HEK293 (cell line): ENCODE results near the gene KIAA0753.

ENCODE experiments used
- CTCF ChIA-PET: fragments of 350-600 bp; formaldehyde crosslinking; extraction: SDS; loops from one replicate; lab custom pipeline; 2021; ENCODE audit warnings: antibody characterized with exemption; lab: Yijun Ruan, JAX
- POLR2A ChIA-PET: fragments of 300-600 bp; formaldehyde crosslinking; extraction: SDS; loops from one replicate; lab custom pipeline; 2020; ENCODE audit warnings: antibody characterized with exemption, inconsistent platforms; lab: Yijun Ruan, JAX
- H3K27ac ChIP-seq: fragments of 200-500 bp; sonication (Bioruptor generic); 2 replicates; pipeline ENCODE4 v1.5.1; 2014; ENCODE audit warnings: low read depth, low read length, control low read depth, inconsistent platforms; ENCODE audit errors: extremely low read depth
- H3K36me3 ChIP-seq, 2 experiments: fragments of 200-500 bp in 1 of 2; sonication (Bioruptor generic) in 1 of 2; 1 replicate in 1 of 2; 2 replicates in 1 of 2; pipeline ENCODE4 v1.5.1; 2014 to 2017; ENCODE audit warnings: inconsistent platforms in 2 of 2, low read length in 2 of 2; ENCODE audit not compliant: control insufficient read depth in 2 of 2, insufficient read depth in 1 of 2
- H3K4me1 ChIP-seq: fragments of 200-500 bp; sonication (Bioruptor generic); 2 replicates; pipeline ENCODE4 v1.5.1; 2014; ENCODE audit warnings: mild to moderate bottlenecking, low read length, inconsistent platforms; ENCODE audit not compliant: control insufficient read depth, insufficient read depth
- H3K4me3 ChIP-seq: 2 replicates; pipeline ENCODE4 v1.5.1; 2011; ENCODE audit warnings: low read depth, mild to moderate bottlenecking, control low read depth, low read length, moderate library complexity
- H3K9me3 ChIP-seq: fragments of 200-500 bp; sonication (Bioruptor generic); 2 replicates; pipeline ENCODE4 v1.5.1; 2014; ENCODE audit warnings: low read depth, low read length, inconsistent platforms; ENCODE audit not compliant: control insufficient read depth, insufficient read depth
- EGR2 ChIP-seq: fragments of 450-650 bp; formaldehyde crosslinking; IDR thresholded peaks from 2 replicates; pipeline ENCODE4 v1.5.1; 2016; ENCODE audit warnings: low read depth, missing biosample characterization, missing genetic modification characterization
- FEZF1 ChIP-seq: fragments of 450-650 bp; formaldehyde crosslinking; IDR thresholded peaks from 2 replicates; pipeline ENCODE4 v1.5.1; 2016; ENCODE audit warnings: missing biosample characterization, missing genetic modification characterization
- GLIS1 ChIP-seq: fragments of 450-650 bp; formaldehyde crosslinking; IDR thresholded peaks from 2 replicates; pipeline ENCODE4 v1.5.1; 2016; ENCODE audit warnings: missing biosample characterization, missing genetic modification characterization
- KLF8 ChIP-seq: fragments of 450-650 bp; formaldehyde crosslinking; IDR thresholded peaks from 2 replicates; pipeline ENCODE4 v1.5.1; 2016; ENCODE audit warnings: missing biosample characterization, missing genetic modification characterization
- ZBTB21 ChIP-seq: fragments of 450-650 bp; formaldehyde crosslinking; IDR thresholded peaks from 2 replicates; pipeline ENCODE4 v1.5.1; 2017; ENCODE audit warnings: missing biosample characterization, missing genetic modification characterization
- ZBTB7A ChIP-seq: fragments of 450-650 bp; formaldehyde crosslinking; IDR thresholded peaks from 2 replicates; pipeline ENCODE4 v1.5.1; 2016; ENCODE audit warnings: low read depth, missing biosample characterization, missing genetic modification characterization
- ZFHX2 ChIP-seq: fragments of 450-650 bp; formaldehyde crosslinking; conservative IDR thresholded peaks from 2 replicates; pipeline ENCODE4 v1.5.1; 2016; ENCODE audit warnings: missing biosample characterization, missing genetic modification characterization
- ZIC2 ChIP-seq: fragments of 450-650 bp; formaldehyde crosslinking; IDR thresholded peaks from 2 replicates; pipeline ENCODE4 v1.5.1; 2016; ENCODE audit warnings: missing biosample characterization, missing genetic modification characterization
- ZNF221 ChIP-seq: fragments of 450-650 bp; formaldehyde crosslinking; IDR thresholded peaks from 2 replicates; pipeline ENCODE4 v1.5.1; 2017; ENCODE audit warnings: missing biosample characterization, missing genetic modification characterization, borderline replicate concordance
- ZNF248 ChIP-seq: fragments of 450-650 bp; formaldehyde crosslinking; IDR thresholded peaks from 2 replicates; pipeline ENCODE4 v1.5.1; 2017; ENCODE audit warnings: missing biosample characterization, missing genetic modification characterization
- ZNF302 ChIP-seq: fragments of 450-650 bp; formaldehyde crosslinking; IDR thresholded peaks from 2 replicates; pipeline ENCODE4 v1.5.1; 2016; ENCODE audit warnings: missing biosample characterization, missing genetic modification characterization, low read depth
- ZNF585B ChIP-seq: fragments of 450-650 bp; formaldehyde crosslinking; IDR thresholded peaks from 2 replicates; pipeline ENCODE4 v1.5.1; 2016; ENCODE audit warnings: missing biosample characterization, missing genetic modification characterization
- ZNF596 ChIP-seq: fragments of 450-650 bp; IDR thresholded peaks from 2 replicates; pipeline ENCODE4 v1.5.0; 2018; ENCODE audit warnings: missing biosample characterization, mild to moderate bottlenecking, missing genetic modification characterization, moderate library complexity
- ZNF610 ChIP-seq: fragments of 450-650 bp; formaldehyde crosslinking; IDR thresholded peaks from 2 replicates; pipeline ENCODE4 v1.5.1; 2016; ENCODE audit warnings: missing biosample characterization, missing genetic modification characterization, borderline replicate concordance
- ZNF704 ChIP-seq: fragments of 450-650 bp; formaldehyde crosslinking; IDR thresholded peaks from 2 replicates; pipeline ENCODE4 v1.5.1; 2016; ENCODE audit warnings: missing biosample characterization, missing genetic modification characterization
- ZSCAN4 ChIP-seq: fragments of 450-650 bp; formaldehyde crosslinking; IDR thresholded peaks from 2 replicates; pipeline ENCODE4 v1.5.1; 2017; ENCODE audit warnings: missing biosample characterization, missing genetic modification characterization
- TF ChIP-seq, protein P1 (sequence below): fragments of 450-650 bp; IDR thresholded peaks from 2 replicates; pipeline ENCODE4 v1.5.1; 2018; ENCODE audit warnings: missing biosample characterization, missing genetic modification characterization

KIAA0753 gene

DNA sequence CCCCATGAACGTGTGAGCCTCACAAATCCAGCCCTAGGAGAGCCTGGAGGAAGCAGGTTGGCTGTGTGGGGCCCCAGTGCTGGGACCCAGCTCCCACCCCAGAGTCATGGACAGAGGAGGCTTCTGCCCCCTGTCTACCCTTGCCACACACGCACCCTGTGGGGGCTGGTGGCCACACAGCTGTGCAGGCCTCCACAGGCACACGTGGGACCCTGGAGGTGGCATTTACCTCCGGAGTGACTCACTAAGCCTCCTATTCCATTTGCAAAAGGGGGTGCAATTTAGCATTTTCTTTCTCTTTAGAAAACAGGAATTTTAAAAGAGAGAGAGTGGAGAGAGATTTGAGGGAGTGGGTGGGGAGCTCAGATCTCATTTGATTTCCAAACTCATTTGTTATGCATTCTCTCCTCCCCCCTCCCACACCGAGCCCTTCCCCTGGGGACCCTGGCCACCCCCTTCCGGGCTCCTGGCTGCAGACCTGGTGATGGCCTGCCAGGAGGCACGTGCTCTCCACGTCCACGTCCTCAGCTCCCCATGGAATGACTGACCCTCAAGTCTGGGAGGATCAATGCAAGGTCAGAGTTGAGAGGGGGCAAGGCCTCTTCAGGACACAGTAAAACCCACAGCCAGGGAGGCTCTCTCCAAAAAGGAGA, 91.0 kb downstream of the KIAA0753 start:
- ChIA-PET POLR2A (no interaction called here), CTCF (interaction anchor here (0.5 to 1.8 kb wide), 4 partner anchors 54 to 1006 kb away, joined by 3 to 8 read pairs (median 4); no protein-coding TSS in a partner anchor)
- H3K4me1 ChIP-seq: no peaks in the 10 kb centered on the region
- H3K36me3 ChIP-seq: no peaks in the 10 kb centered on the region
- no peak overlapping the region for H3K27ac ChIP-seq
- TF ChIP-seq ZFHX2 (tag by site-specific recombination): peak; percentile 38; the same call in 1 of the 2 replicates
- peak; percentile 57; the same call in 1 of the 2 replicates for TF ChIP-seq EGR2 (tag by site-specific recombination)
- TF ChIP-seq ZIC2 (tag by site-specific recombination): peak; percentile 50; the same call in 1 of the 2 replicates
- TF ChIP-seq FEZF1 (tag by site-specific recombination): no peak
- TF ChIP-seq GLIS1: peak; percentile 77
- no peak overlapping the region for H3K4me3 ChIP-seq
- no peaks in the 10 kb centered on the region for H3K9me3 ChIP-seq

- no peak overlapping the region for H3K4me3 ChIP-seq
- POLR2A ChIA-PET: no interaction called here
- CTCF ChIA-PET: interaction anchor here (1.2 to 1.8 kb wide), 2 partner anchors 53 to 76 kb away, joined by 3 to 8 read pairs; no protein-coding TSS in a partner anchor
Measured at GRCh38 chr17:6548578-6549330, 91.8 kb downstream of the KIAA0753 start.

DNA sequence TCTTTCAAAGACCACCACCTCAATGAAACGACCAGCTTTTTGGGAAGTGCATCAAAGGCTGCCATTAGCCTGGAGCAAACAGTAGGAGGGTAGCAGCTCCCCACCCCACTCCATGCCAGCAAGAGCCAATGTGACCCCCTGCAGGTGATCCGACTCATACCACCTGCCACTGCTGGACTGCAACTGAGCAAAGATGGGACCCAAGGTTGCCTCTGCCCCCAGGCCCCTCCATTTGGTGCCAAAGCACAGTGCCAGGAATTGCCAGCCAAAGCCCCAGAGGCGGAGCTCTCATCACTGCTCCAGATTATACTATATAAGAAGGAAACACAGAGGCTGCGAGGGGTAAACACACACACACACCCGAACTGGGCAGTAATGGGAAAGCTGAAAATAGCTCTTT, 92.5 kb downstream of the KIAA0753 start:
- CTCF ChIA-PET: interaction anchor here (0.6 to 1.8 kb wide), 2 partner anchors 75 to 418 kb away, joined by 3 to 8 read pairs; no protein-coding TSS in a partner anchor
- TF ChIP-seq GLIS1 (peak; percentile 55), ZNF585B (tag by site-specific recombination) (no peak), ZIC2 (tag by site-specific recombination) (peak; percentile 70)
- POLR2A ChIA-PET: no interaction called here
- Histone ChIP-seq H3K4me1 (no peaks in the 10 kb centered on the region), H3K36me3 (no peaks in the 10 kb centered on the region), H3K9me3 (no peaks in the 10 kb centered on the region), H3K4me3 (no peak overlapping the region), H3K27ac (no peak overlapping the region)

More at GRCh38 chr17:6548578-6549330, 91.8 kb downstream of the KIAA0753 start:
- Histone ChIP-seq H3K4me1 (no peaks in the 10 kb centered on the region), H3K27ac (no peak overlapping the region), H3K36me3 (no peaks in the 10 kb centered on the region), H3K9me3 (no peaks in the 10 kb centered on the region)
- TF ChIP-seq ZNF248 (tag by site-specific recombination) (no peak), ZNF302 (tag by site-specific recombination) (no peak), ZBTB21 (tag by site-specific recombination) (no peak), ZNF596 (tag by site-specific recombination) (no peak), ZSCAN4 (tag by site-specific recombination) (no peak), ZNF704 (tag by site-specific recombination) (no peak), ZNF221 (tag by site-specific recombination) (no peak), ZNF610 (no peak), ZBTB7A (tag by site-specific recombination) (no peak), KLF8 (tag by site-specific recombination) (no peak)
- TF ChIP-seq, protein P1, sequence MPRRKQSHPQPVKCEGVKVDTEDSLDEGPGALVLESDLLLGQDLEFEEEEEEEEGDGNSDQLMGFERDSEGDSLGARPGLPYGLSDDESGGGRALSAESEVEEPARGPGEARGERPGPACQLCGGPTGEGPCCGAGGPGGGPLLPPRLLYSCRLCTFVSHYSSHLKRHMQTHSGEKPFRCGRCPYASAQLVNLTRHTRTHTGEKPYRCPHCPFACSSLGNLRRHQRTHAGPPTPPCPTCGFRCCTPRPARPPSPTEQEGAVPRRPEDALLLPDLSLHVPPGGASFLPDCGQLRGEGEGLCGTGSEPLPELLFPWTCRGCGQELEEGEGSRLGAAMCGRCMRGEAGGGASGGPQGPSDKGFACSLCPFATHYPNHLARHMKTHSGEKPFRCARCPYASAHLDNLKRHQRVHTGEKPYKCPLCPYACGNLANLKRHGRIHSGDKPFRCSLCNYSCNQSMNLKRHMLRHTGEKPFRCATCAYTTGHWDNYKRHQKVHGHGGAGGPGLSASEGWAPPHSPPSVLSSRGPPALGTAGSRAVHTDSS: no peak
